Erythroblast (primary cell): ENCODE measurements around the gene ASCC1.

Experiments
- GATA1 ChIP-seq: IDR thresholded peaks from 2 replicates; pipeline ENCODE4 v1.6.1; 2011; ENCODE audit warnings: low read depth, mild to moderate bottlenecking, control low read depth, low read length, moderate library complexity
- POLR2A ChIP-seq: IDR thresholded peaks from 2 replicates; pipeline ENCODE4 v1.6.1; 2011; ENCODE audit warnings: mild to moderate bottlenecking, low read length

GRCh38 chr10:72106154-72106849 is 109.8 kb downstream of the ASCC1 start:
- TF ChIP-seq POLR2A (no peak), GATA1 (no peak)
